OCI-LY1 (cell line): ENCODE measurements around the gene RUNX1.

ENCODE experiments used
- H2AFZ ChIP-seq: fragments of 200-600 bp; sonication (generic), shearing (Covaris generic); 2 replicates; pipeline ENCODE4 v1.6.0; 2014; ENCODE audit warnings: antibody characterized with exemption, mild to moderate bottlenecking, low read length
- H3F3A ChIP-seq: fragments of 200-600 bp; sonication (generic), shearing (Covaris generic); 2 replicates; pipeline ENCODE4 v1.6.0; 2014; ENCODE audit warnings: mild to moderate bottlenecking, antibody characterized with exemption, low read length, moderate library complexity; ENCODE audit not compliant: insufficient read depth
- H3K27ac ChIP-seq: fragments of 200-600 bp; sonication (generic); 2 replicates; pipeline ENCODE4 v1.5.1; 2014; ENCODE audit warnings: low read length, mixed run types, mild to moderate bottlenecking, low read depth; ENCODE audit not compliant: poor library complexity, severe bottlenecking
- H3K27me3 ChIP-seq: fragments of 200-600 bp; sonication (generic); 2 replicates; pipeline ENCODE4 v1.6.0; 2014; ENCODE audit warnings: antibody characterized with exemption, mild to moderate bottlenecking, low read length, moderate library complexity; ENCODE audit not compliant: insufficient read depth
- H3K36me3 ChIP-seq: fragments of 200-600 bp; sonication (generic); 2 replicates; pipeline ENCODE4 v1.6.1; 2014; ENCODE audit warnings: mild to moderate bottlenecking, antibody characterized with exemption, low read length, moderate library complexity, mixed read lengths; ENCODE audit not compliant: insufficient read depth
- H3K4me1 ChIP-seq: fragments of 200-600 bp; sonication (generic); 2 replicates; pipeline ENCODE4 v1.5.1; 2014; ENCODE audit warnings: mild to moderate bottlenecking, low read length, moderate library complexity; ENCODE audit not compliant: insufficient read depth, severe bottlenecking
- H3K4me2 ChIP-seq: fragments of 200-600 bp; sonication (generic), shearing (Covaris generic); 2 replicates; pipeline ENCODE4 v1.6.1; 2014; ENCODE audit warnings: low read length
- H3K4me3 ChIP-seq: fragments of 200-600 bp; sonication (generic); 2 replicates; pipeline ENCODE4 v1.5.1; 2014; ENCODE audit warnings: low read length, low read depth, mild to moderate bottlenecking, mixed read lengths; ENCODE audit not compliant: poor library complexity, severe bottlenecking
- H3K79me2 ChIP-seq: fragments of 200-600 bp; shearing (Covaris generic); 2 replicates; pipeline ENCODE4 v1.6.1; 2016; ENCODE audit warnings: mixed run types, low read length, mixed read lengths; ENCODE audit not compliant: insufficient read depth
- H3K9ac ChIP-seq: fragments of 200-600 bp; sonication (generic), shearing (Covaris generic); 2 replicates; pipeline ENCODE4 v1.6.1; 2014; ENCODE audit warnings: mild to moderate bottlenecking, low read length, mixed read lengths
- H3K9me2 ChIP-seq: fragments of 200-600 bp; sonication (generic), shearing (Covaris generic); 2 replicates; pipeline ENCODE4 v1.6.1; 2014; ENCODE audit warnings: low read depth, mild to moderate bottlenecking, low read length, mixed read lengths
- H3K9me3 ChIP-seq: fragments of 200-600 bp; shearing (Covaris generic); 2 replicates; pipeline ENCODE4 v1.6.1; 2014; ENCODE audit warnings: low read length, mixed read lengths
- H4K20me1 ChIP-seq: fragments of 200-600 bp; sonication (generic), shearing (Covaris generic); 2 replicates; pipeline ENCODE4 v1.6.0; 2016; ENCODE audit warnings: mild to moderate bottlenecking, low read length; ENCODE audit not compliant: insufficient read depth
- CTCF ChIP-seq: fragments of 200-600 bp; sonication (generic), shearing (Covaris generic); IDR thresholded peaks from 2 replicates; pipeline ENCODE4 v1.5.1; 2017; ENCODE audit warnings: mild to moderate bottlenecking, antibody characterized with exemption, low read length, moderate library complexity, mixed read lengths
- EZH2 ChIP-seq: fragments of 200-600 bp; sonication (generic), shearing (Covaris generic); IDR thresholded peaks from 2 replicates; pipeline ENCODE4 v1.8.0; 2017; ENCODE audit warnings: borderline replicate concordance, mixed run types, mild to moderate bottlenecking, antibody characterized with exemption, low read length, moderate library complexity, mixed read lengths

The RUNX1 gene

GRCh38 chr21:34962136-34962535, 87.0 kb downstream of the RUNX1 start:
- Histone ChIP-seq H3K4me3 (no peak overlapping the region), H3K4me1 (no peaks in the 10 kb centered on the region), H3K79me2 (peaks cover 12% of the 10 kb centered on the region; the same call in 1 of the 2 replicates), H4K20me1 (no peaks in the 10 kb centered on the region), H3K9me3 (no peaks in the 10 kb centered on the region), H3K27ac (no peak overlapping the region), H3K4me2 (no peak overlapping the region), H3K27me3 (no peaks in the 10 kb centered on the region), H3K9me2 (no peaks in the 10 kb centered on the region), H3K9ac (no peak overlapping the region), H2AFZ (no peak overlapping the region), H3F3A (no peaks in the 10 kb centered on the region), H3K36me3 (peaks cover 29% of the 10 kb centered on the region)
- TF ChIP-seq CTCF (no peak), EZH2 (no peak)

- no peak overlapping the region for H3K4me3 ChIP-seq
- no peak overlapping the region for H3K9ac ChIP-seq
- H2AFZ ChIP-seq, result no peak overlapping the region
- no peaks in the 10 kb centered on the region for H3K9me2 ChIP-seq
- H3K27ac ChIP-seq, result no peak overlapping the region
- H3K4me1 ChIP-seq, result no peaks in the 10 kb centered on the region
- H3K9me3 ChIP-seq, result no peaks in the 10 kb centered on the region
- no peak overlapping the region for H3K4me2 ChIP-seq
- H3K36me3 ChIP-seq, result peaks cover 40% of the 10 kb centered on the region
- no peaks in the 10 kb centered on the region for H4K20me1 ChIP-seq
- no peak for TF ChIP-seq EZH2
- TF ChIP-seq CTCF, result no peak
- H3F3A ChIP-seq, result no peaks in the 10 kb centered on the region
- H3K79me2 ChIP-seq, result peaks cover 14% of the 10 kb centered on the region
- H3K27me3 ChIP-seq, result no peaks in the 10 kb centered on the region
These were observed 88.4 kb downstream of the RUNX1 start for GRCh38 chr21:34960687-34961086.

GRCh38 chr21:34959607-34960006, 89.5 kb downstream of the RUNX1 start:
- Histone ChIP-seq H3F3A (no peaks in the 10 kb centered on the region), H3K9me2 (no peaks in the 10 kb centered on the region), H3K27me3 (no peaks in the 10 kb centered on the region), H4K20me1 (no peaks in the 10 kb centered on the region), H3K79me2 (peaks cover 15% of the 10 kb centered on the region), H3K9ac (no peak overlapping the region), H3K4me1 (no peaks in the 10 kb centered on the region), H3K4me2 (no peak overlapping the region), H3K4me3 (no peak overlapping the region), H2AFZ (no peak overlapping the region), H3K36me3 (peaks cover 36% of the 10 kb centered on the region), H3K27ac (no peak overlapping the region), H3K9me3 (no peaks in the 10 kb centered on the region)
- TF ChIP-seq EZH2 (no peak), CTCF (no peak)
